ENCODE data around the gene THADA. TPM values are rescaled to one million over a fixed set of nuclear protein-coding genes. Genes with fewer than 3 reads are reported as not detected.

The THADA gene
- total and polyA plus RNA-seq, 2 donors (not counting 1 experiment from before 2014, with no cell fraction given) = 9.2 to 36.2 TPM

DNA sequence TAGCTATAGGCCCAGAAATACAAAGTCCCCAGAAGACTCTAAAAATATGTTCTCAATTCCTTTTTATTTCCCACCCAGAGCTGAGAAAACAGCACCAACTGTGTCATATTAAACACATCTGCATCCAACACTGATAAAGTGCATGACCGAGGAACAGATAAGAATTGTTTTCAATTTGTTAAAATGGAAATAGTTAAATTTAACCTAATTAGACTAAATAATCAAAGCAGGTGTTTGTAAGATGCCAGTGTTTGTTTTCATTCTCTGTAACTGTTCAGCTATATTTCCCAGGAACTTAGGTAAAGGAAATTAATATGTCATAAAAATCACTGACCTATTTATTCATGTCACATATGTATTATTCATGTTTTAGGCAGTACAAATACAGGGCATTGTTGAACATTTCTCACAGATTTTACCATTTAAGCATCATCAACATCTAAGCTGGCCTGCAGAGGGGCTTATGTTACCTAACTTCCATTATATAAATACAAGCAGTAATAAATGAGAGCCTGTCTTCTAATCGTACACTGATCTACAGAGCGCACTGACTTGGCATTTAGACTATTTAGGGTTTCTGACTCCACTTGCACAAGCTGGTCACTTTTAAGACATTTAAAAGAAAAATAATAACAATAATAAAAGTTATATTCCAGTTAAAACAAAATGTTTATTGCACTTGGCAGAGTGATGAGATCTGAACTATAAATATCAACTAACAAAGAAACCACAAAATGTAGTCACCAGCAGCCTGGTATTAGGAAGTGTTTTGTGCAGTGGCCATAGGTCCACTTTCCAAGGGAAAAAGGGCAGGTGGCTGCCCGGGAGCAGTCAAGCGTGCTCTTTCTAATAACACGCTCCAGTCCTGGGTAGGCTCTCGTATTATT, 282.8 kb downstream of the THADA start:
- Histone ChIP-seq H2AFZ (ENCODE audit: low read length) (no peak overlapping the region), H4K20me1 (ENCODE audit: control insufficient read depth, extremely low read depth, insufficient read depth, low read length) (no peaks in the 10 kb centered on the region), H3K79me2 (ENCODE audit: control insufficient read depth, insufficient read depth, low read length) (no peaks in the 10 kb centered on the region), H3K9me3 (ENCODE audit: control insufficient read depth, insufficient read depth, low read depth, low read length) (no peaks in the 10 kb centered on the region), H3K4me1 (ENCODE audit: control insufficient read depth, extremely low read depth, insufficient read depth, low read length) (peaks cover 5% of the 10 kb centered on the region), H3K4me2 (ENCODE audit: extremely low read depth, insufficient read depth, low read length) (no peak overlapping the region), H3K27me3 (ENCODE audit: control insufficient read depth, insufficient read depth, low read length) (no peaks in the 10 kb centered on the region), H3K27ac (ENCODE audit: insufficient read depth, low read length) (no peak overlapping the region), H3K9ac (ENCODE audit: insufficient read depth, low read length) (no peak overlapping the region), H3K36me3 (ENCODE audit: control insufficient read depth, insufficient read depth, low read length) (no peaks in the 10 kb centered on the region), H3K4me3 (replicated peaks in 1 of 4; ENCODE audit: control extremely low read depth in 1 of 4, insufficient read depth in 1 of 4, low read depth in 3 of 4, low read length in 4 of 4) (no peak overlapping the region)
- no peak for TF ChIP-seq EZH2 (IDR thresholded peaks at IDR 0.05; ENCODE audit: low read length, missing control alignments)
- TF ChIP-seq, protein P1, sequence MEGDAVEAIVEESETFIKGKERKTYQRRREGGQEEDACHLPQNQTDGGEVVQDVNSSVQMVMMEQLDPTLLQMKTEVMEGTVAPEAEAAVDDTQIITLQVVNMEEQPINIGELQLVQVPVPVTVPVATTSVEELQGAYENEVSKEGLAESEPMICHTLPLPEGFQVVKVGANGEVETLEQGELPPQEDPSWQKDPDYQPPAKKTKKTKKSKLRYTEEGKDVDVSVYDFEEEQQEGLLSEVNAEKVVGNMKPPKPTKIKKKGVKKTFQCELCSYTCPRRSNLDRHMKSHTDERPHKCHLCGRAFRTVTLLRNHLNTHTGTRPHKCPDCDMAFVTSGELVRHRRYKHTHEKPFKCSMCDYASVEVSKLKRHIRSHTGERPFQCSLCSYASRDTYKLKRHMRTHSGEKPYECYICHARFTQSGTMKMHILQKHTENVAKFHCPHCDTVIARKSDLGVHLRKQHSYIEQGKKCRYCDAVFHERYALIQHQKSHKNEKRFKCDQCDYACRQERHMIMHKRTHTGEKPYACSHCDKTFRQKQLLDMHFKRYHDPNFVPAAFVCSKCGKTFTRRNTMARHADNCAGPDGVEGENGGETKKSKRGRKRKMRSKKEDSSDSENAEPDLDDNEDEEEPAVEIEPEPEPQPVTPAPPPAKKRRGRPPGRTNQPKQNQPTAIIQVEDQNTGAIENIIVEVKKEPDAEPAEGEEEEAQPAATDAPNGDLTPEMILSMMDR (conservative IDR thresholded peaks at IDR 0.05 in 1 of 2, IDR thresholded peaks at IDR 0.05 in 1 of 2; ENCODE audit: low read depth in 1 of 2, low read length in 2 of 2) = no peak
- peak; percentile 85 to 95 for DNase-seq (ENCODE audit: low read depth in 2 of 2)

DNA sequence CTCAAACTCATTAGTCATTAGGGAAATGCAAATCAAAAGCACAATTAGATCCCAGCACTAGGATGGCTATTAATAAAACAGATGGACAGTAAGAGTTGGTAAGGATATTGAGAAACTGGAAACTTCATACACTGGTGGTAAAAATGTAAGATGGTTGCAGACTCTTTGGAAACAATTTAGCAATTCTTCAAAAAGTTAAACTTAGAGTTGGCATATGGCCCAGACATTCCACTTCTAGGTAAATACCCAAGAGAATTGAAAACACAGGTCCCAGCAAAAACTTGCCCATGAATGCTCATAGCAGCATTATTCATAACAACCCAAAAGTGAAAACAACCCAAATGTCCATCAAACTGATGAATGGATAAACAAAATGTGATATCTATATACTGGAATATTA, 284.6 kb downstream of the THADA start:
- Histone ChIP-seq H3K27me3 (ENCODE audit: control insufficient read depth, insufficient read depth, low read length) (no peaks in the 10 kb centered on the region), H3K36me3 (ENCODE audit: control insufficient read depth, insufficient read depth, low read length) (no peaks in the 10 kb centered on the region), H3K27ac (ENCODE audit: insufficient read depth, low read length) (no peak overlapping the region), H4K20me1 (ENCODE audit: control insufficient read depth, extremely low read depth, insufficient read depth, low read length) (no peaks in the 10 kb centered on the region), H3K9me3 (ENCODE audit: control insufficient read depth, insufficient read depth, low read depth, low read length) (no peaks in the 10 kb centered on the region), H3K79me2 (ENCODE audit: control insufficient read depth, insufficient read depth, low read length) (no peaks in the 10 kb centered on the region), H3K4me3 (replicated peaks in 1 of 4; ENCODE audit: control extremely low read depth in 1 of 4, insufficient read depth in 1 of 4, low read depth in 3 of 4, low read length in 4 of 4) (no peak overlapping the region), H3K9ac (ENCODE audit: insufficient read depth, low read length) (no peak overlapping the region), H3K4me1 (ENCODE audit: control insufficient read depth, extremely low read depth, insufficient read depth, low read length) (peaks cover 5% of the 10 kb centered on the region), H3K4me2 (ENCODE audit: extremely low read depth, insufficient read depth, low read length) (no peak overlapping the region), H2AFZ (ENCODE audit: low read length) (no peak overlapping the region)
- DNase-seq (ENCODE audit: low read depth in 2 of 2) = peak; percentile 72 to 85
- no peak for TF ChIP-seq EZH2 (IDR thresholded peaks at IDR 0.05; ENCODE audit: low read length, missing control alignments)
- TF ChIP-seq, protein P1 (conservative IDR thresholded peaks at IDR 0.05 in 1 of 2, IDR thresholded peaks at IDR 0.05 in 1 of 2; ENCODE audit: low read depth in 1 of 2, low read length in 2 of 2) = no peak

DNA sequence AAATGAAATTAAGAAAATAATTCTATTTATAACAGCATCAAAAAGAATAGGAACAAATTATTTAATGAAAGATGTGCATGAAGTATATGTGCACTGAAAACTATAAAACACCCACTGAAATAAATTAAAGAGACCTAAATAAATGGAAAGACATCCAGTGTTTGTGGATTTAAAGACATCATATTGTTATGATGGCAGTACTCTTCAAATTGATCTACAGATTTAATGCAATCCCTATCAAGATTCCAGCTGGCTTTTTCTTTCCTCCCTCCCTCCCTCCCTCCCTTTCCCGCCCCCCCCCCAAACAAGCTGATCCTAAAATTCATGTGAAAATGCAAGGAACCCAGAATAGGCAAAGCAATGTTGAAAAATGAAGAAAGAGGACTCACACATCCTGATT, 285.9 kb downstream of the THADA start:
- Histone ChIP-seq H4K20me1 (ENCODE audit: control insufficient read depth, extremely low read depth, insufficient read depth, low read length) (no peaks in the 10 kb centered on the region), H3K36me3 (ENCODE audit: control insufficient read depth, insufficient read depth, low read length) (no peaks in the 10 kb centered on the region), H3K79me2 (ENCODE audit: control insufficient read depth, insufficient read depth, low read length) (no peaks in the 10 kb centered on the region), H3K4me3 (replicated peaks in 1 of 4; ENCODE audit: control extremely low read depth in 1 of 4, insufficient read depth in 1 of 4, low read depth in 3 of 4, low read length in 4 of 4) (no peak overlapping the region), H2AFZ (ENCODE audit: low read length) (no peak overlapping the region), H3K27me3 (ENCODE audit: control insufficient read depth, insufficient read depth, low read length) (no peaks in the 10 kb centered on the region), H3K9me3 (ENCODE audit: control insufficient read depth, insufficient read depth, low read depth, low read length) (no peaks in the 10 kb centered on the region), H3K9ac (ENCODE audit: insufficient read depth, low read length) (no peak overlapping the region), H3K4me2 (ENCODE audit: extremely low read depth, insufficient read depth, low read length) (no peak overlapping the region), H3K4me1 (ENCODE audit: control insufficient read depth, extremely low read depth, insufficient read depth, low read length) (peaks cover 5% of the 10 kb centered on the region), H3K27ac (ENCODE audit: insufficient read depth, low read length) (no peak overlapping the region)
- DNase-seq (ENCODE audit: low read depth in 2 of 2) = no peak
- TF ChIP-seq, protein P1 (conservative IDR thresholded peaks at IDR 0.05 in 1 of 2, IDR thresholded peaks at IDR 0.05 in 1 of 2; ENCODE audit: low read depth in 1 of 2, low read length in 2 of 2) = no peak
- no peak for TF ChIP-seq EZH2 (IDR thresholded peaks at IDR 0.05; ENCODE audit: low read length, missing control alignments)
